Embryonic facial prominence (tissue), 1 donor: ENCODE measurements around the gene NSL1.
"Not testable (repeated sequence)": the region's sequence is repeated elsewhere in the genome, so short reads cannot be mapped to it uniquely, and the experiment has no call there.

Source experiments
- DNase-seq: peaks from one replicate; pipeline ENCODE4 v3.0.0-alpha.2; 2016; ENCODE audit errors: extremely low spot score

Gene NSL1, protein sequence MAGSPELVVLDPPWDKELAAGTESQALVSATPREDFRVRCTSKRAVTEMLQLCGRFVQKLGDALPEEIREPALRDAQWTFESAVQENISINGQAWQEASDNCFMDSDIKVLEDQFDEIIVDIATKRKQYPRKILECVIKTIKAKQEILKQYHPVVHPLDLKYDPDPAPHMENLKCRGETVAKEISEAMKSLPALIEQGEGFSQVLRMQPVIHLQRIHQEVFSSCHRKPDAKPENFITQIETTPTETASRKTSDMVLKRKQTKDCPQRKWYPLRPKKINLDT

DNA sequence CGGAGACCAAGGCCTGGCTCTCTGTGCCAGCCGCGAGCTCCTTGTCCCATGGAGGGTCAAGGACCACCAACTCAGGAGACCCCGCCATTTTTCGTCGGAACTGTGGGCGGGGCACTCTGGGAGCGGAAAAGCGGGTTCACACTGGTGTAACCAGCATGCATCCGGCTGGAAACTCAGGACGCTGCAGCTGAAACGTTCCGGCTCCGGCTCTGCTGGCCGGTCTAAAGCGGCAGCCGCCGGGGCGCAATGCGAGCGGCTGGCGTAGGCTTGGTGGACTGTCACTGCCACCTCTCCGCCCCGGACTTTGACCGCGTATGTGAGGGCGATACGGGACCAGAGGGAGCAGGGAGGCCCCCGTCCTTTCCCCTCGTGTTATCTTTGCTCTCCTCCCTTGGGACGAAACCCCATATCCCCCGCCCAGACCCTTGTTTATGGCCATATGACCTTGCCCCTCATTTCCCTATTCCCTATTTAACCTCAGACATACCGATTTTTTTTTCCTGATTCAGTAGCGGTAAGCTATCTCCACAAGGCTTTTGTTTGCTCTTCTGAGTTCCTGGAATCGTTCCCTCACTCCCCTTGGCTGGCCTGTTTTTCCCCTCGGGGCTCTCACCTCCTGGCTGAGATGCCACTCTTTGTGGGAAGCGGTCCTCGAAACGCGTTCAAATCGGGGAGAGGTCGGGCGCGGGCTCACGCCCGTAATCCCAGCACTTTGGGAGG, at the start of gene NSL1, which contains the start of gene TATDN3:
TSS of gene NSL1 (minus strand) at position 102 of the 720 bp plus-strand sequence. CDS start at position 88, 14 bp downstream.
TSS of gene TATDN3 (plus strand) at position 219 of the 720 bp plus-strand sequence. CDS start at position 247, 28 bp downstream.
- peak; percentile 86 for DNase-seq

DNA sequence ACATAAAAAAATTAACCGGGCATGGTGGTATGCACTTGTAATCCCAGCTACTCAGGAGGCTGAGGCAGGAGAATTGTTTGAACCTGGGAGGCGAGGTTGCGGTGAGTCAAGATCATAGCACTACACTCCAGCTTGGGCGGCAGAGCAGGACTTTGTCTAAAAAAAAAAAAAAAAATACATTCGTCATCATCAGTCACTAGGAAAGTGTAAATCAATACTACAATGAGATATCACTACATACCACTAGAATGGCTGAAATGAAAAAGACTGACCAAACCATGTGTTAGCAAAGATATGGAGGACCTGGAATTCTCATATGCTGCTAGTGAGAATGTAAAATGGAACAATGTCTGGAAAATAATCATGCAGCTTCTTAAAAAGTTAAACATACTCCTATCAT, 46.6 kb upstream of the NSL1 start:
- DNase-seq: no peak

DNA sequence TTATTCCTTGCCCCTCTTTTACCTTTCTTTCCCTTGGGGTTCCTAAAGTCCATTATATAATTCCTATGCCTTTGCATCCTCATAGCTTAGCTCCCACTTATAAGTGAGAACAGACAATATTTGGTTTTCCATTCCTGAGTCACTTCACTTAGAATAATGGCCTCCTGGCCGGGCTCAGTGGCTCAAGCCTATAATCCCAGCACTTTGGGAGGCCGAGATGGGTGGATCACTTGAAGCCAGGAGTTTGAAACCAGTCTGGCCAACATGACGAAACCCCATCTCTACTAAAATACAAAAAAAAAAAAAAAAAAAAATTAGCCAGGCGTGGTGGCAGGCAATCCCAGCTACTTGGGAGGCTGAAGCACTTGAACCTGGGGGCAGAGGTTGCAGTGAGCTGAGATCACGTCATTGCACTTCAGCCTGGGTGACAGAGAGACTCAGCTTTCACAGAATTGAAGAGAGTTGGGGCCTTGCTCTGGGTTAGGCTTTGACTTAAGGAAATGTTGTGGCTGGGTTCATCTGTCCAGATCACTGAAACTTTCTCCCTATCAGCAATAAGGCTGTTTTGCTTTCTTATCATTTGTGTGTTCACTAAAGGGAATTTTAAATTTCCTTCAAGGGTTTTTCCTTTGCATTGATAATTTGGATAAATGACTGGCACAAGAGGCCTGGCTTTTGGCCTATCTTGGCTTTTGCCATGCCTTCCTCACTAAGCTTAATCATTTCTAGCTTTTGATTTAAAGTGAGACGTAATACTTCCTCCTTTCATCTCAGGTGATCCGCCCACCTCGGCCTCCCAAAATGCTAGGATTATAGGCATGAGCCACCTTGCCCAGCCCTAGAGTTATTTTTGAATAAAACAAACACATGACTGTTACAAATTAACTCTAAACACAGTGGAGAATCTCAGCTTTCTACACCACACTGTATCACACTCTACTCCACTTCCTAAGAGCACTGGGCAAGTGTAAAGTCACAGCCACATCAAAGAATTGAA, 41.9 kb upstream of the NSL1 start:
- DNase-seq: not testable (repeated sequence)

DNA sequence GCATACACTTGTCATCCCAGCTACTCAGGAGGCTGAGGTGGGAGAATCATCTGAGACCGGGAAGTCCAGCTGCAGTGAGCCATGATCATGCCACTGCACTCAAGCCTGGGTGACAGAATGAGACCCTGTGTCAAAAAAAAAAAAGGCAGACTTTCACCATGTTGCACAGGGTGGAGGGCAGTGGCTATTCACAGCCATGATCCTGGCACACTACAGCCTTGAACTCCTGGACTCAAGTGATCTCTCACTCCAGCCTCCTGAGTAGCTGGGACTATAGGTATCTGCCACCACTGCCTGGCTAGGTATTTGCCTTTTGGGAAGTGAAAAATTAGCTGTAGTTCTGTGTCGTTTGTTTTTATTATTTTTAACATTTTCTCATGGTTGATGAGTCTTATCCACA, 36.8 kb upstream of the NSL1 start:
- no peak for DNase-seq

DNA sequence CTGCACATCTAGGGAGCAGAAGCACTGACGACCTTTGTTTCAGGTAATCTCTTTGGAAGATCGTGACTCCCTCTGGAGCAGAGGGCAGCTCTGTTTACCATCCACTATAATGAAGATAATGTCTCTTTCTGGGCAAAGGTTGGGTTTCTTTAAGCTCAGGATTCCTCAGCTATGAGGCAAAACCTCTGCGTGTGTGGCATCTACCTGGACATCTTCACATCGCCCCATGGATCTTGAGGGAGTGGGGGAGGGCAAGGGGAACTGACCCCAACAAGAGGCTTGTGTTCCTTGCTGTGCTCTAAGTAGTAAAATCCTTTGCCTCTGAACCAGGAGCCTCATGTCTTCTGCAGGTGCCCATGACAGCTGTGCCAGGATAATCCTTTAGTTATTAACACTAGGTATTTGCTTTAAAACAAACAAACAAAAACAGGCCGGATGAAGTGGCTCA, 36.3 kb upstream of the NSL1 start:
- no peak for DNase-seq

DNA sequence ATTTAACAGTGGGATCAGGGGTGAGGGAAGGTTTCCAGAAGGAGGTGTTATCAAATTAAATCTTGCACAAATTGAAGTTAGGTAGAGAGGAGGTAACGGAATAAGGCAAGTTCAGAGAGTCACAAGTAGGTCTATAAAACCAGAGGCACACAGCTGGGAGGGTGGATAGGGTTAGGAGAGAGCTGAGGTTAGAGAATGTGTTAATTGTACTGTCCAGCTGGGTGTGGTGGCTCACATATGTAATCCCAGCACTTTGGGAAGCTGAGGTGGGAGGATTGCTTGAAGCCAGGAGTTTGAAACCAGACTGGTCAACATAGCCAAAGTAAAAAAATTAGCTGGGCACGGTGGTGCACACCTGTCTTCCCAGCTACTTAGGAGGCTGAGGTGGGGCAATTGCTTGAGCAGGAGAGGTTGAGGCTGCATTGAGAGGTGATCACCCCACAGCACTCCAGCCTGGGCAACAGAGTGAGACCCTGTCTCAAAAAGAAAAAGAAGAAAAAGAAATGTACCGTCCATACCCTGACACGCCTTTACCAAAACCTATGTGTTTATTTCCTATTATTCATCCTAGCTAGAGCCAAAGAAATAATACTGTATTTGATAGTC, 35.7 kb upstream of the NSL1 start:
- DNase-seq: no peak

DNA sequence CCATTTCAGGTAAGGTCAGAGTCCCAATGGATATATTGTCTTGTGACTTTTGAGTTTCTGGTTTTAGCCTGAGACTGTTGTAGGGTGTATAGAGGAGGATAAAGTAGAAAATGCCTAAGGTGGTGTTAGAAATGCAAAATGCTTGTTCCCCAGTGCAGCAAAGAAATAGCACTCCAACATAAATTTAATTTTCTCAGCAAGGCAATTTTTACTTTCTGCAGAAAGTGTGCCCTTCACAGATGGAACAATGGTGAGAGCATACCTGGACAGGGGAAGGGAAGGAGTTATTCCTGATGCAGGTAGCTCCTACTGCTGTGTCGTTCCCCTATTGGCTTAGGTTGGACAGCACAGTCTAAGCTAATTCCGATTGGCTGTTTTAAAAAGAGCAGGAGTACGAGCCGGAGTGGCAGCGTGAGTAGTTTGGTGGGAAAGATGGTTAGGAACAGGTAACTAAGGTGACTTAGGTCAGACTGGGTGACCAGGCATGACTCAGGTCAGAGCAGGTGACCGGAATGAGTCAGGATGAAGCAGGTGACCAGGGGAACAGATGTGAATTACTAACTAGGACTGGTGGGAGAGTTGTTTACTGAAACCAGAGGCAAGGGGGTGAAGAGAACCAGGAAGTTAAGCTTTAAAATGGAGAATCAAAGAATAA, 34.3 kb upstream of the NSL1 start:
- DNase-seq: no peak

DNA sequence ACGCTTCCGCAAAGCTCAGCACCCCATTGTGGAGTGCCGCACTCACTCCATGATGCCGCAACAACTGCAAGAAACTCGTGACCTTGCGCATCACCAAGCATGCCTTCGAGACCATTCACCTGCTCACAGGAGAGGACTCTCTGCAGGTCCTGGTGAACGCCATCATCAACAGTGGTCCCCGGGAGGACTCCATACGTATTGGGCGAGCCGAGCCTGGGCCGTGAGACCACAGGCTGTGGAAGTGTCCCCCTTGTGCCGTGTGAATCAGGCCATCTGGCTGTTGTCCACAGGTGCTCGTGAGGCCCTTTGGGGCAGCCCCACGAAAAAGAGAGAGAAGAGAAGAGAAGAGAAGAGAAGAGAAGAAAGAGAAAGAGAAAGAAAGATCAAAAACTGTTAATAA, 32.6 kb upstream of the NSL1 start:
- no peak for DNase-seq

DNA sequence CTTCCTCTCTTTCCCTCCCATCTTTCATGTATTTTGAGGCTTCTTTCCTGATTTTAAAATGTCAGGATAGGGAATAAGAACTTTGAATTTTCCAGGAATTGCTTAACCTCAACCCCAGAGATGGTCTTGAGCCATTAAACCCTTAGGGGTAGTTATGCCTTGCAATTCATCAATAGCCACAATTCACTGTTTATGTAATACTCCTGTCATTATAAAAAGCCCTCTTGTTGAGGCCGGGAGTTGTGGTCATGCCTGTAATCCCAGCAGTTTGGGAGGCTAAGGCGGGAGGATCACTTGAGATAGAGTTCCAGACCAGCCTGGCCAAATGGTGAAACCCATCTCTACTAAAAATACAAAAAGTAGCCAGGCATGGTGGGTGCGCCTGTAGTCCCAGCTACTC, 31.4 kb upstream of the NSL1 start:
- no peak for DNase-seq

DNA sequence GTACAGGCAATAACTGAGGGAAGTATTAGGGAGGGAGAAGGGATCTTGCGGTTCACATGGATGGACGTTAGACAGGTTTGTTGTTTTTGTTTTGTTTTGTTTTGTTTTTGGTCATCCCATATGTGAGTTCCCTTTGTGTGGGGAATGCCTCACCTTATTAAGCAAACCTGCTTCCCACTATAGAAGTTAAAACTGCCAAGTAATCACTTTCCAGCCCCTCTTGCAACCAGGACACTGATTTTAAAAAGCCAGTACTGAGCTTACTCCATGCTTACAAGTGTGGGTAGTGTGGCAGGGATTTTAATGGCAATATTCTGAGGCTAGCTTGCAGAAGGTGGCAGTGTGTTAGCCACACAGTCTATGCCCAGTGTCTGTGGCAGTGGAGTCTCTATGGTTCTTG, 29.4 kb upstream of the NSL1 start:
- DNase-seq: no peak

DNA sequence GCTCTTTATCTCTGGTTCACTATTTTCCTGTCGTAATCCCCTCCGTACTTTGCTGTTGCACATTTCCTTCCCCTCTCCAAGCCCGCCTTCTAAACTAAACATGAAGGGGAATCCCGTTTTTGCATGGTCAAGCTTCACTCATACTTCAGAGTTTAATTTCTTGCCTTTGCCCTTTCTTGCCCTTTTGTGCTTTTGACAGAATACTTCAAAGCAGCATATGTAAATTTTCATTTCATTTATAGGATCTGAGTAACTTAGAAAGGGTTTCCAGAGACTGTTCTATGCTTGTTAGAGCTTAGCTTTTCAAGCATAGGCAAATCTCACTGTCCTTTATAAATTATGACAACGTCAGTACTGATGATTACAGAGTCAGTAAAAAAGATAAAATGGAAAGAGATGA, 28.1 kb upstream of the NSL1 start:
- no peak for DNase-seq

DNA sequence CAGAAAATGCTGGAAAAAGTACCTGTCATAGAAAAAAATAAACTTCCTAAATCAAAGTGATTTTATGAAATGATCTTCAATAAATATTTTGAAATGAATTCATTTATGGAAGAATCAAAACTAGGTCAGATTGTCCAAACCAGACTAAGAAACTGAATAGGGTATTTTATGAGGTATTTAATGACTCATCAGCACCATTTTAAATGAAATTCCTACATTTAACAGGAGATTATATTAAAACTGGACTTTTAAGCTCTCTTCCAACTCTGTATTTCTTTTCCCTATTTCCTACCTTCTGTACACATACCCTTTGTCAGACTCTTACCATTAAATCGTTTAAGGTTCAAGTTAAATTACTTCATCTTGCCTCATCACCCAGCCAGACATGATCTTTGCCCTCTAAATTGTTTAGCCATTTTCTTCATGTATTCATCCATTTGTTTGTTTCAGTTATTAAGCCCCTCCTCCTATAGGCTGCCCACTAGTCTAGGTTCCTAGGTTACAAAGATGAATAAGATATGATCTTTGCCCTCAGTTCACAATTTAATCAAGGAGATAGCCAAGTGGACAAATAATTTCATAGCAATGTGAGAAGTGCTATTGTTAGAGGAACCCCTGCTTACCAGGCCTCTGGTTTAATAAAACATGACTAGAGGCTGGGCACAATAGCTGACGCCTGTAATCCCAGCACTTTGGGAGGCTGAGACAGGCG, 25.1 kb upstream of the NSL1 start:
- no peak for DNase-seq

DNA sequence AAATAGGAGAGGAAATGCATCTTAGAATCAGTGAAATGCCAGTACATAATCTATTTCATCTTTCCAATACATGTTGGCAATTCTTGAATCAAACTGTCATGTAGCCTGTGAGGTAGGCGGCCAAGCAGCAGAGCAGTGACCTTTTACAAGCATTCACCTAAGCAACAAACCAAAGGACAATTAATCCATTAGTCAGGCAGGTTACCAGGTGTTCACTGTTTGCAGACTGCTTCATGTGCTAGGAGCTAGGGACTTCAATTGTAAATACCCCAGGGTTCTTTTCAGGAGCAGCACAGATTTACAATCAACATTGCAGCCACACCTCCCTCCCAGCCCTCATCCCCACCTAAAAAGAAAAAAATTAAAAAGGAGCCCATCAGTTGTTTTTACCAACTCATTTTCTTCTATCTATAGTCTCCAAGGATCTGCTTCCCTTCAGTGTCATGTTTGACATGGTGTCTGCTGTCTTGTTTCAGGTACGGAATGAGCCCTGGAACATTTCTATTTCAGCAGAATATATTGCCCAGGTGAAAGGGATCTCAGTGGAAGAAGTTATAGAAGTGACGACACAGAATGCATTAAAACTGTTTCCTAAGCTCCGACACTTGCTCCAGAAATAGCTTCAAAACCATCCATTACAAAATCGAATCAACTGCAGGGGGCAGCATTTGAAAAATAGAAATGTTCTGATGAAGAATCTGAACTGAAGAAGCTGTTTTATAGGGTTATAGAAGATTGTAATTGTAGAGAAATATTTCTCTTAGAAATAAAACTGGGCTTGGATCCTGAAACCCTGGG, 23.2 kb upstream of the NSL1 start:
- DNase-seq: no peak

DNA sequence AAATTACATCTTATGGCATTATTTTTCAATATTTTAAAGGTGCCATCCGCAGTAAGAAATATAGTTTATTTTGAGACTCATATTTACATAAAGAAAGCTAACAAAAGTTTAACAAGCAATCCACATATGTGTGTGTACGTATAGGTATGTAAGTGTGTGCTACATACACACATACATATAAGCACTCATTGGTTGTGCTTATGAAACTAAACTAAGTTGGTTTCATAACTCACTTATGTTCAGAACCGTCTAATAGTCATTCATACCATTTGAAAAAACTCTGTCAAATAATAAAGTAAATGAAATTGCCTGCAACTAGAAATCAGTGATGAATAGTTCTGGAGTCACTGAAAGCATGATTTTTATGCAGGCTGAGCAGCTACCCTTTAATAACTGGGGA, 14.2 kb upstream of the NSL1 start:
- no peak for DNase-seq

DNA sequence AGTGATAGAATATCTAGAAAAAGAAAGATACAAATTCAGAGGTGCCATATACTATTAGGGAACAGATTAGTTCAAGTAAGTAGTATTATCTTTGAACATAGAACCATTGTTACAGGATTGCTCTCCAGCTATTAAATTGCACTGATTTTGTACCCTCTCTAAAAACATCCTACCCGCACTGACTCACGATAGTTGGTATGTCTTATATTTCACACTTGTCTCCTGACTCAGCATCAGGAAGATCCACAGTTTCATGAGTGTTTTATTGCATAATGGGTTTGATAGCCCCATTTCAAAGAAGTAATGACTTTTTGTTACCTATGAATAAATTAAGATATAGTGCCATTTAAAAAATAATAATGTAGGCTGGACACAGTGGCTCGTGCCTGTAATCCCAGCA, 6.1 kb upstream of the NSL1 start:
- DNase-seq: no peak

DNA sequence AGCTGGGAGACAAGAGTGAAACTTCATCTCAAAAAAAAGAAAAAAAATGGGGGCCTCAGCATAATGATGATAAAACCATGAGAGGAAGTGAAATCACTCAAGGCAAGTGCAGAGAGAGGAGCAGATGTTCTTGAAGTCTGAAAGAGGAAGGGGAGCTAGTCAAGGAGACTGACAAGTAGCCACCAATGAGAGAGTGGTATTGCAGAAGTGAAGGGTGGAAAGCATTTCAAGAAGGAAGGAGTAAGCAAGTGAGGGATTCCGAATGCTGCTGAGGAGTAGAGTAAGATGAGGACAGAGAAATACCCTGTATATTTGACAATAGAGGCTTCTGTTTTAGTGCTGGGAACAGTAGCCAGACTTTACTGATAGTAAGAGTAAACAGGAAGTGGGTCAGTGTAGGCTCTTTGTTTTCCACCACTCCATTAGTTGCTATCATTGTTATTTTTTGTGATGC, 3.0 kb upstream of the NSL1 start:
- no peak for DNase-seq

DNA sequence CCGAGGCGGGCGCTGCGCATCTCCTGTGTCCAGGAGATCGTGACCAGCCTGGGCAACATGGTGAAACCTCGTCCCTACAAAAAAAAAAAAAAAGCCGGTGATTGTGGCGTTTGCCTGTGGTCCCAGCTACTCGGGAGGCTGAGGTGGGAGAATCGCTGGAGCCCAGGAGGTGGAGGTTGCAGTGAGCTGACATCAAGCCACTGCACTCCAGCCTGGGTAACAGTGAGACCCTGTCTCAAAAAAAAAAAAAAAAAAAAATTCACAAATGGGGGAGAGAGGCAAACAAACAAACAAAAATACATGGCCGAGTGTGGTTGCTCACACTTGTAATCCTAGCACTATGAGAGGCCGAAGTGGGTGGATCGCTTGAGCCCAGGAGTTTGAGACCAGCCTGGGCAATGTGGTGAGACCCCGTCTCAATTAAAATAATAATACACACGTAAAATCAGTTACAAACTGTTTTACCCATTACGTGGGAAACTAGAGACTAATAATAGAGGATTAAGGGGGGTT, 875 bp upstream of the NSL1 start:
- no peak for DNase-seq

DNA sequence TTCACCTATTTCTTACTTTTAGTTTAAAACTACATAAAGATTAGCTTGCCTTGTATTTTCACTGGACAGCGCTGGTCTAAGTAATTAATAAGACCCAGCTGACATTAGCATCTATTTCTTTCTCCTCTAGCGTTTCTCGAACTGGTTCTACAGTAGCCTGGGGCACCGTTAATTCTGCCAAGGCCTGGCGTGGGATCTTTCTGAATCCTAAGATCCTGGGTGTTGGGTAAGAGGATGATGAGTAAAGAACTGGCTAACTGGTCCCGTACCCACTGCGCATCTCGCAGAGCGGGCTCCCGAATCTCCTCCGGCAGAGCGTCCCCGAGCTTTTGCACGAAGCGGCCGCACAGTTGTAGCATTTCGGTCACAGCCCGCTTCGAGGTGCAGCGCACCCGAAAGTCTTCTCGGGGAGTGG, 309 bp downstream of the NSL1 start:
- no peak for DNase-seq

DNA sequence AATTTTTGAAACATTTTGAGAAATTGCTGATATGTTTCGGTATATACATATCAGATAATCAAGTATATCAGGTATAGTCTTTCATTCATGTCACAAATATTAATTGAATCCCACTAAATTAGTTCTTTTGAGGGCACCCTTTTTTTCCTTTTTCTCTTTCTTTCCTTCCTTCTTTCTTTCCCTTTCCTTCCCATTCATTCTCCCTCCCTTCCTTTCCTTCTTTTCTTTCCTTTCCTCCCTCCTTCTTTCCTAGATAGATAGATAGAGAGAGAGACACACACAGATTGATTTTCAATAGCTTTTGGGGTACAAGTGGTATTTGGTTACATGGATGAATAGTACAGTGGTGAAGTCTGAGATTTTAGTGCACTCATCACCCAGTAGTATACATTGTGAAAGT, 5.7 kb downstream of the NSL1 start:
- DNase-seq: no peak
